ENCODE data around the gene SLC9C2. TPM values are rescaled to one million over a fixed set of nuclear protein-coding genes. Genes with fewer than 3 reads are reported as not detected.
"Not testable (repeated sequence)": the region's sequence is repeated elsewhere in the genome, so short reads cannot be mapped to it uniquely, and the experiment has no call there.

SLC9C2 gene
- total RNA-seq, 1 experiment from 2014 or later, result not detected

DNA sequence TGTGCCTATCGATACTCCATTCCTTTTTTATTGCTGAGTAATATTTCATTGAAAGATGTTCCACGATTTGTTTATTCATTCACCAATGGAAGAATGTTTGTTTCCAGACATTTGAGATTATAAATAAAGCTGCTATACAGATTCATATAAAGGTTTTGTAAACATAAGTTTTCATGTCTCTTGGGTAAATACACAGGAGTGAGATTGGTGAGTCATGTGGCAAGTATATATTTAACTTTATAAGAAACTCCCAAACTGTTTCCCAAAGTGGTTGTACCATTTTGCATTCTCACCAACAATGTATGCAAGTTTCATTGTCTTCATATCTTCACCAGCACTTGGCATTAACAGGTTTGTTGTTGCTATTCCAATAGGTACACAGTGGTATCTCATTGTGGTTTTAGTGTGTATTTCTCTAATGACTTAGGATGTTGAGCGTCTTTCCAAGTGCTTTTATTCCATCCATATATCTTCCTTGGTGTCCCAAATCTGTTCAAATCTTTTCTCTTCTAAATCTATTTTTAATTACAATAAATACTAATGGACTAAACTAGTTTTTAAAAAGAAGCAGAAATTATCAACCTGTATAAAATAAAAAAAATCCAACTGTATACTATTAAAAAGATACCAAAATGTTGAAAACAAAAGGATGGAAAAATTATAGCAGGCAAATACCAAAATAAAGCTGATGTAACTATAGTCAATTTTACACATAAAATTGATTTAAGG is 6.6 kb downstream of the SLC9C2 start:
- H3K9me2 ChIP-seq (replicated peaks; ENCODE audit: insufficient read depth, low read length), result no peaks in the 10 kb centered on the region
- no peak overlapping the region for H3K9ac ChIP-seq (ENCODE audit: low read length)
- H3K4me1 ChIP-seq (ENCODE audit: low read length), result peaks cover 10% of the 10 kb centered on the region

DNA sequence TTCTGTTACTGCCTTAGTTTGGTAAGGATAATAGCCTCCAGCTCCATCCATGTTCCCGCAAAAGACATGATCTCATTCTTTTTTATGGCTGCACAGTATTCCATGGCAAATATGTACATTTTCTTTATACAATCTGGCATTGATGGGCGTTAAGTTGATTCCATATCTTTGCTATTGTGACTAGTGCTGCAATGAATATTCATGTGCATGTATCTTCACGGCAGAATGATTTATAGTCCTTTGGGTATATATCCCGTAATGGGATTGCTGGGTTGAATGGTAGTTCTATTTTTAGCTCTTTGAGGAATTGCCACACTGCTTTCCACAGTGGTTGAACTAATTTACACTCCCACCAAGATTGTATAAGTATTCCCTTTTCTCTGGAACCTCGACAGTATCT is 11.7 kb downstream of the SLC9C2 start:
- not testable (repeated sequence) for H3K4me1 ChIP-seq (ENCODE audit: low read length); DNase-seq; H3K79me2 ChIP-seq (ENCODE audit: low read length); H3K9me3 ChIP-seq (ENCODE audit: low read length); H3K9me2 ChIP-seq (replicated peaks; ENCODE audit: insufficient read depth, low read length); H3K36me3 ChIP-seq (ENCODE audit: insufficient read depth, low read length); H2AFZ ChIP-seq (ENCODE audit: low read length); H3K9ac ChIP-seq (ENCODE audit: low read length); H3K4me3 ChIP-seq (ENCODE audit: low read length); H4K20me1 ChIP-seq (ENCODE audit: insufficient read depth, low read depth, low read length); H3K27me3 ChIP-seq (ENCODE audit: low read length); H3K4me2 ChIP-seq (ENCODE audit: low read depth, low read length, poor library complexity, severe bottlenecking); H3K27ac ChIP-seq (ENCODE audit: low read length)

More for the DNA sequence above, 6.6 kb downstream of the SLC9C2 start:
- Histone ChIP-seq H3K27ac (ENCODE audit: low read length) (no peak overlapping the region), H3K4me2 (ENCODE audit: low read depth, low read length, poor library complexity, severe bottlenecking) (no peak overlapping the region), H3K36me3 (ENCODE audit: insufficient read depth, low read length) (no peaks in the 10 kb centered on the region), H3K9me3 (ENCODE audit: low read length) (no peaks in the 10 kb centered on the region), H3K27me3 (ENCODE audit: low read length) (no peaks in the 10 kb centered on the region), H2AFZ (ENCODE audit: low read length) (no peak overlapping the region), H3K4me3 (ENCODE audit: low read length) (no peak overlapping the region), H4K20me1 (ENCODE audit: insufficient read depth, low read depth, low read length) (no peaks in the 10 kb centered on the region), H3K79me2 (ENCODE audit: low read length) (no peaks in the 10 kb centered on the region)
- DNase-seq, result no peak

DNA sequence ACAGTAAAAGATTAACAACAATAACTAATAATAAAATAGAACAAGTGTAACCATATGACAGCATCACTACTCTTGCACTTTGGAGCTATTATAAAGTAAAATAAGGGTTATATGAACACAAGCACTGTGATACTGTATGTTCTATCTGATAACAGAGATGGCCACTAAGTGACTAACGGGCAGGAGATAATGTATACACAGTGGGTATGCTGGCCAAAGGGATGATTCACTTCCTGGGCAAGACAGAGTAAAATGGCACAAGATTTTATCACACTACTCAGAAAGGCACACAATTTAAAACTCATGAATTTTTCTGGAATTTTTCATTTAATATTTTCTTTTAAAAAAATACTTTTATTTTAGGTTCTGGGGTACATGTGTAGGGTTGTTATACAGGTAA is 12.3 kb downstream of the SLC9C2 start:
- no peak for DNase-seq
- Histone ChIP-seq H3K27me3 (ENCODE audit: low read length) (no peaks in the 10 kb centered on the region), H3K4me2 (ENCODE audit: low read depth, low read length, poor library complexity, severe bottlenecking) (no peak overlapping the region), H3K9me2 (replicated peaks; ENCODE audit: insufficient read depth, low read length) (no peaks in the 10 kb centered on the region), H3K27ac (ENCODE audit: low read length) (no peak overlapping the region), H2AFZ (ENCODE audit: low read length) (no peak overlapping the region), H3K36me3 (ENCODE audit: insufficient read depth, low read length) (no peaks in the 10 kb centered on the region), H3K79me2 (ENCODE audit: low read length) (no peaks in the 10 kb centered on the region), H4K20me1 (ENCODE audit: insufficient read depth, low read depth, low read length) (no peaks in the 10 kb centered on the region), H3K4me3 (ENCODE audit: low read length) (no peak overlapping the region), H3K4me1 (ENCODE audit: low read length) (peaks cover 7% of the 10 kb centered on the region), H3K9ac (ENCODE audit: low read length) (no peak overlapping the region), H3K9me3 (ENCODE audit: low read length) (no peaks in the 10 kb centered on the region)

DNA sequence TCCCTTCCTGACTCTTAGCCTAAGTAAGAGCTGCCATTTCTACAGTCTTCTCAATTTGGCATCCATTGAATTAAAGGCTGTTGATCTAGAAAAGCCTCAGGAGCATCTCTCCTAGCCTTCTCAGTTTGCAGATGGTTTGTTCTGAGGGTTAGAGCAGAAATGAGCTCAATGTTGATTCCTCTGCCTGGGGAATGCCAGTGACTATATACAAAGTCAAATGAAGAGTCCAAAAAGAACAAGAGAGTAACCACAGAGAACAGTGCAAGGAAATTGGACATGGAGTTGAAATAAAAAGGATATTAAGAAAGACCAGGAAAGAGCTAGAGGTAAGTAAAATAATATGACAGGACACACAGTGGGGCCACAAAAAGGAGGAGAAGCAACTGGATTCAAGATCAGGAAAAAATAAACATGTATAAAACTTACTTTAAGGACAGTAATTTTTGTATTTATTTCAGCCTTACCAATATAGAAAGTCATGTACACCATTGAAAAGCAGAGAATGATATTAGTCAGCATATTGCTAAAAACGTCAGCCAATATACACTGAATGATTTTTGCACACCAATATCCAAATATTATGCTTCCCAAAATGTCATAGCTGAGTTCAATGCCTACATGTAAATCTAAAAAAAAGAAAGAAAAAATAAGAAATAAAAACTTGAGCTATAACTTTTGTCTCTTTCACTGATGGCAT is 21.3 kb downstream of the SLC9C2 start:
- H3K27ac ChIP-seq (ENCODE audit: low read length), result no peak overlapping the region
- H3K36me3 ChIP-seq (ENCODE audit: insufficient read depth, low read length), result no peaks in the 10 kb centered on the region
- DNase-seq, result no peak
- H3K79me2 ChIP-seq (ENCODE audit: low read length), result no peaks in the 10 kb centered on the region
- H3K27me3 ChIP-seq (ENCODE audit: low read length), result no peaks in the 10 kb centered on the region
- H3K9ac ChIP-seq (ENCODE audit: low read length), result no peak overlapping the region
- H2AFZ ChIP-seq (ENCODE audit: low read length), result no peak overlapping the region
- H3K9me2 ChIP-seq (replicated peaks; ENCODE audit: insufficient read depth, low read length), result no peaks in the 10 kb centered on the region
- H4K20me1 ChIP-seq (ENCODE audit: insufficient read depth, low read depth, low read length), result no peaks in the 10 kb centered on the region
- no peaks in the 10 kb centered on the region for H3K4me1 ChIP-seq (ENCODE audit: low read length)
- H3K4me2 ChIP-seq (ENCODE audit: low read depth, low read length, poor library complexity, severe bottlenecking), result no peak overlapping the region
- no peak overlapping the region for H3K4me3 ChIP-seq (ENCODE audit: low read length)
- H3K9me3 ChIP-seq (ENCODE audit: low read length), result no peaks in the 10 kb centered on the region

DNA sequence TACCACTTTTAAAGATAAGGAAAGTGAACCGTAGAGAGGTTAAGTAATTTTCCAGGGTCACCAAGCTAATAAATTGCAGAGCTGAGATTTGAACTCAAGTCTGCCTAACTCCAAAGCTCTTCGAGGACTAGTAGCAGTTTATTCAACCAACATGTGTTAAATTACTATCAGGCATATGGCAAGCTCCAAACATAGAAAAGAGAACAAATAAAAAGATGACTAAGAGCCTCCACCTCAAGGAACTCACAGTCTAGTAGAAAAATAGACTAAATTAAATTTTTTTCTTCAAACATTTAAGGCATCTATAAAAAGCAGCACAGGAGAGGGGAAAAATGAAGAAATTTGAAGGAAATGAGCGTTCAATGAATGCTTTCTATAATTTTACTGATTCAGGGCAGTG is 22.2 kb downstream of the SLC9C2 start:
- Histone ChIP-seq H3K4me2 (ENCODE audit: low read depth, low read length, poor library complexity, severe bottlenecking) (no peak overlapping the region), H4K20me1 (ENCODE audit: insufficient read depth, low read depth, low read length) (no peaks in the 10 kb centered on the region), H3K27me3 (ENCODE audit: low read length) (no peaks in the 10 kb centered on the region), H3K9me3 (ENCODE audit: low read length) (no peaks in the 10 kb centered on the region), H2AFZ (ENCODE audit: low read length) (no peak overlapping the region), H3K36me3 (ENCODE audit: insufficient read depth, low read length) (no peaks in the 10 kb centered on the region), H3K4me1 (ENCODE audit: low read length) (no peaks in the 10 kb centered on the region), H3K9me2 (replicated peaks; ENCODE audit: insufficient read depth, low read length) (no peaks in the 10 kb centered on the region), H3K9ac (ENCODE audit: low read length) (no peak overlapping the region), H3K79me2 (ENCODE audit: low read length) (no peaks in the 10 kb centered on the region), H3K27ac (ENCODE audit: low read length) (no peak overlapping the region), H3K4me3 (ENCODE audit: low read length) (no peak overlapping the region)
- DNase-seq, result no peak

DNA sequence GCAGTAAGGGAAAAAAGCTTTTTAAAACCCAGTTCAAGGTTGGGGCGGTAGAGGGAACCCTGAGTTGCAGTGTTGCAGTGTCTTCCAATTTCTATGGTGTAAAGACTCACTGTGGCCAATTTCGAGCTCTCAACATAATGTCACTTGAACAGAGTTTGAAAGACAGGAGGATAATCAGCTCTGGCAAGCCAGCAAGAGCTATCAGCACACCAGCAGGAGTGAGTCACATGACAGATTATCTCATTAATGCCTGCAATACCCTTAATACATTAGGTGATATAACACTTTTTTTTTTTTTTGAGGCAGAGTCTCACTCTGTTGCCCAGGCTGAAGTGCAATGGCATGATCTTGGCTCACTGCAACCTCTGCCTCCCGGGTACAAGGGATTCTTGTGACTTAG is 22.8 kb downstream of the SLC9C2 start:
- Histone ChIP-seq H3K4me2 (ENCODE audit: low read depth, low read length, poor library complexity, severe bottlenecking) (no peak overlapping the region), H3K9me2 (replicated peaks; ENCODE audit: insufficient read depth, low read length) (no peaks in the 10 kb centered on the region), H3K9me3 (ENCODE audit: low read length) (no peaks in the 10 kb centered on the region), H3K27ac (ENCODE audit: low read length) (no peak overlapping the region), H3K36me3 (ENCODE audit: insufficient read depth, low read length) (no peaks in the 10 kb centered on the region), H3K4me3 (ENCODE audit: low read length) (no peak overlapping the region), H3K79me2 (ENCODE audit: low read length) (no peaks in the 10 kb centered on the region), H3K4me1 (ENCODE audit: low read length) (no peaks in the 10 kb centered on the region), H4K20me1 (ENCODE audit: insufficient read depth, low read depth, low read length) (no peaks in the 10 kb centered on the region), H3K9ac (ENCODE audit: low read length) (no peak overlapping the region), H3K27me3 (ENCODE audit: low read length) (no peaks in the 10 kb centered on the region), H2AFZ (ENCODE audit: low read length) (no peak overlapping the region)
- no peak for DNase-seq

DNA sequence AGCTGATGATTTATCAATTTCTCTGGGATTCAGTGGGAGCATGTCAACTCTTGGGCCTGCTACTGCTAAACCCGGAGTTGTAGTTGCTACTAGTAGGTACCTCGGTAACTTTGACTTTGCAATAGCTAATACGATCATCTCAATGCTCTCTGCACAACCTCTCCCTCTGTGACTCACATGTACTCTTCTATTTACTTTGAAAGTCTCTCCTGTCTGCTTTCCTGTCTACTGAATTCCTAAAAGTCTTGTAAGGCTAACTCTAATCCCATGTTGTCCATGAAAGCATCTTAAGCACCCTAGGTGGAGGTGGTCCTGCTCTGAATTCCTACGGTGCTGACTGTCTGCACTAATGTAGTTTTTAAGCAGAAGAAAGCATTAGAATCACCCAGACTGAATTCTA is 29.3 kb downstream of the SLC9C2 start:
- no peaks in the 10 kb centered on the region for H3K79me2 ChIP-seq (ENCODE audit: low read length)
- no peak overlapping the region for H2AFZ ChIP-seq (ENCODE audit: low read length)
- H3K27ac ChIP-seq (ENCODE audit: low read length), result no peak overlapping the region
- H3K9ac ChIP-seq (ENCODE audit: low read length), result no peak overlapping the region
- H4K20me1 ChIP-seq (ENCODE audit: insufficient read depth, low read depth, low read length), result no peaks in the 10 kb centered on the region
- no peaks in the 10 kb centered on the region for H3K9me3 ChIP-seq (ENCODE audit: low read length)
- H3K36me3 ChIP-seq (ENCODE audit: insufficient read depth, low read length), result no peaks in the 10 kb centered on the region
- H3K4me1 ChIP-seq (ENCODE audit: low read length), result no peaks in the 10 kb centered on the region
- H3K4me3 ChIP-seq (ENCODE audit: low read length), result no peak overlapping the region
- no peaks in the 10 kb centered on the region for H3K9me2 ChIP-seq (replicated peaks; ENCODE audit: insufficient read depth, low read length)
- H3K4me2 ChIP-seq (ENCODE audit: low read depth, low read length, poor library complexity, severe bottlenecking), result no peak overlapping the region
- H3K27me3 ChIP-seq (ENCODE audit: low read length), result no peaks in the 10 kb centered on the region
- no peak for DNase-seq

DNA sequence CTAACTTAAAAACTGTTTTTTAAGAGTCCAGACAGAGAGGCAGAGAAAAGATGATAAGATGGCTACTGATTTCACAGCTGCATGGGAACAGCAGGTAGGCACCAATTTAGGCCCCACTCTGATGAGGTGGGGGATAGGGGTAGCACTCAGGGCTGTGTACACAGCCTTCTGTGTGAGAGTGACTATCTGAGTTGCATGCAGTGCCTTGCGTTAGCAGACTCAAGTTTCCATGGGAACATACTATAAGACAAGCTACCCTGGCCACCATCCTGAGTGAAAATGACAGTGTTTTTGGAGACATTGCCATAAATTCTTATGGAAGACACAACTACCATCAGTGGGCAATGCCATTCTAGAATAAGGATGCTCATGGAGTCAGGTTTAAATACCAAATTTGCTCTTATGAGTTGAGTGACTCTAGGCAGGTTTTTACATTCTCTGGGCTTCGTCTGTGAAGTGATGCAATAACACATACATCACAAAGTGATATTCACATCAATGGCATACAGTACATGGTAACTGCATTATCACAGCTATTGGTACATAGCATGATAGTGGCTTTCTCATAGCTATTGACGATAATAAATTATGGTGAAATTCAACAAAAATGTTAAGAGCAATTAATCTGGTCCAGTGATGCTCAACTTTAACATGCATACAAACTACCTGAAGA is 30.5 kb downstream of the SLC9C2 start:
- no peaks in the 10 kb centered on the region for H3K79me2 ChIP-seq (ENCODE audit: low read length)
- no peaks in the 10 kb centered on the region for H4K20me1 ChIP-seq (ENCODE audit: insufficient read depth, low read depth, low read length)
- no peaks in the 10 kb centered on the region for H3K36me3 ChIP-seq (ENCODE audit: insufficient read depth, low read length)
- H3K9me2 ChIP-seq (replicated peaks; ENCODE audit: insufficient read depth, low read length), result no peaks in the 10 kb centered on the region
- no peaks in the 10 kb centered on the region for H3K27me3 ChIP-seq (ENCODE audit: low read length)
- H3K9ac ChIP-seq (ENCODE audit: low read length), result no peak overlapping the region
- no peaks in the 10 kb centered on the region for H3K9me3 ChIP-seq (ENCODE audit: low read length)
- no peaks in the 10 kb centered on the region for H3K4me1 ChIP-seq (ENCODE audit: low read length)
- no peak overlapping the region for H3K4me3 ChIP-seq (ENCODE audit: low read length)
- no peak for DNase-seq
- no peak overlapping the region for H3K27ac ChIP-seq (ENCODE audit: low read length)
- H3K4me2 ChIP-seq (ENCODE audit: low read depth, low read length, poor library complexity, severe bottlenecking), result no peak overlapping the region
- no peak overlapping the region for H2AFZ ChIP-seq (ENCODE audit: low read length)

Data from Karpas-422 (cell line).